ENCODE data around the gene RBBP8NL.

DNA sequence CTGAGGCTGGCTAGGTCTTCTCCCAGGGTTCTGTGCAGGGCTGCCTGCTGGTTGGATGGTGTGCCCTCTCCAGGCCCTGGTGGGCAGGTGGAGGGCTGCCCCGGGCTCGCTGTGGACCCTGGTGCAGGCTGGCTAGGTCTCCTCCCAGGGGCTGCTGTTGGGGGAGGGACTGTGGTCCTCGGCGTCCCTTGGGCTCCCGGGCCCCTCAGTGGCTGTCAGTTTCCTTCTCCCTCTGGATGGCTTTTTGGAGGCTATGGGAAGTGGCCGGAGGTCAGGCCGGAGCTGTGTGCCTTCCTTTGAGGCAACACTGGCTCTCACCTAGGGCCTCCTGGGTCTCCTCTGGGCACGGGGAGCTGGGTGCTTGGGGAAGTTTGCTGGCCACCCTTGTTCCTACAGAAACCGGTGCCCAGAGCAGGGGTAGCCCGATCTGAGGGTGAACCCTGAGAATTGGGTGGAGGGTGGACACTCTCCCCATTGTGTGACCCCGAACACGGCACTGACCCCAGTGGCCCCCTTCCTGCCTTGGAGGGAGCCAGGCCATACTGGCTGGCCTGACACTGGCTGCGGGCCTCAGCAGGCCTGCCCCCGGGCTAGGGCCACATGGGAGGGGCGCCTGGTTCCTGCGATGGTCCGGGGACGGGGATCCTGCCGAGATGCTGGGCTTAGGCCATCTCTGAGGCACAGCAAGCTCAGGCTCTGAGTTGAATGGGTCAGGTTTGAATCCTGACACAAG is 16.4 kb downstream of the RBBP8NL start:
- TF ChIP-seq, protein P1, sequence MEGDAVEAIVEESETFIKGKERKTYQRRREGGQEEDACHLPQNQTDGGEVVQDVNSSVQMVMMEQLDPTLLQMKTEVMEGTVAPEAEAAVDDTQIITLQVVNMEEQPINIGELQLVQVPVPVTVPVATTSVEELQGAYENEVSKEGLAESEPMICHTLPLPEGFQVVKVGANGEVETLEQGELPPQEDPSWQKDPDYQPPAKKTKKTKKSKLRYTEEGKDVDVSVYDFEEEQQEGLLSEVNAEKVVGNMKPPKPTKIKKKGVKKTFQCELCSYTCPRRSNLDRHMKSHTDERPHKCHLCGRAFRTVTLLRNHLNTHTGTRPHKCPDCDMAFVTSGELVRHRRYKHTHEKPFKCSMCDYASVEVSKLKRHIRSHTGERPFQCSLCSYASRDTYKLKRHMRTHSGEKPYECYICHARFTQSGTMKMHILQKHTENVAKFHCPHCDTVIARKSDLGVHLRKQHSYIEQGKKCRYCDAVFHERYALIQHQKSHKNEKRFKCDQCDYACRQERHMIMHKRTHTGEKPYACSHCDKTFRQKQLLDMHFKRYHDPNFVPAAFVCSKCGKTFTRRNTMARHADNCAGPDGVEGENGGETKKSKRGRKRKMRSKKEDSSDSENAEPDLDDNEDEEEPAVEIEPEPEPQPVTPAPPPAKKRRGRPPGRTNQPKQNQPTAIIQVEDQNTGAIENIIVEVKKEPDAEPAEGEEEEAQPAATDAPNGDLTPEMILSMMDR (IDR thresholded peaks at IDR 0.05) = no peak
- no peak for TF ChIP-seq POLR2A (IDR thresholded peaks at IDR 0.05)
